ENCODE measurements around the gene STX18.
"Not testable (repeated sequence)": the region's sequence is repeated elsewhere in the genome, so short reads cannot be mapped to it uniquely, and the experiment has no call there.

STX18 gene

GRCh38 chr4:4436244-4436823 lies 105.5 kb downstream of the STX18 start:
- FAIRE-seq: no peak

- no peak for FAIRE-seq
These were observed 107.9 kb downstream of the STX18 start for GRCh38 chr4:4433941-4434340.

DNA sequence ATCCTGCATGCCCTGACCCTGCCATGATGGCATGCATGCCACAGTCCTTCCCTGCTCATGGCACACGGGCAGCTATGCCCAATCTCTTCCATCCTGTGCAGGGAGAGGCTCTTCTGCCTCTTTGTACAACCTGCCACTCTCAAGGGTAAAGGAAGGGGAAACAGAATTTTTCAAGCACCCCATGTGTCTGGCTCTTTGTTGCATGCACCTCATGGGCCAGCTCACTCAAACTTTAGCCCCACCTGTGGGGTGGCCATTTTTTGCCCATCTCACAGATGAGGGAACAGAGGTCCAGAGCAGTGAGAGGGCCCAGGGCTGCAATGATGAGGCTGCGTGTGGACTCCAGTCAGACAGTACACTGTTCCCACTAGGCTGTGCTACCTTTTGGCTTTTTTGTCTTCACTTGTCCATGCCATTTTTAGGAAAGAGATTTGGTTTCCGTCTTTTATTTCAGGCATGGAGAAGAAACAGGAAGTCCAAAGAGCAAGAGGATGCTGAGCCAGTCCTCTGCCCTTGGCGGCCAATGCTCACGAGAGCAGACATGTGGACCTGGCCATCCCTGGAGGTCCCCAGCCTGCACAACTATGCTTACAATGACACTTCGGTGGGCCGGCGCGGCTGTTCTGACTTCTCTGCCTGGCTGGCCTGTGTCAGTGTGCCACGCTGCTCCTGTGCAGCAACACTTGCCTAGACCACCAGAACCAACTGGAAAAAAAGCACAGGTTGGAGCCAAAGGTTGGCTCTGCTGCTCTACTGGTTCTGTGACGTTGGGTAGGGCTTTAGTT lies 109.3 kb downstream of the STX18 start:
- no peak for FAIRE-seq

DNA sequence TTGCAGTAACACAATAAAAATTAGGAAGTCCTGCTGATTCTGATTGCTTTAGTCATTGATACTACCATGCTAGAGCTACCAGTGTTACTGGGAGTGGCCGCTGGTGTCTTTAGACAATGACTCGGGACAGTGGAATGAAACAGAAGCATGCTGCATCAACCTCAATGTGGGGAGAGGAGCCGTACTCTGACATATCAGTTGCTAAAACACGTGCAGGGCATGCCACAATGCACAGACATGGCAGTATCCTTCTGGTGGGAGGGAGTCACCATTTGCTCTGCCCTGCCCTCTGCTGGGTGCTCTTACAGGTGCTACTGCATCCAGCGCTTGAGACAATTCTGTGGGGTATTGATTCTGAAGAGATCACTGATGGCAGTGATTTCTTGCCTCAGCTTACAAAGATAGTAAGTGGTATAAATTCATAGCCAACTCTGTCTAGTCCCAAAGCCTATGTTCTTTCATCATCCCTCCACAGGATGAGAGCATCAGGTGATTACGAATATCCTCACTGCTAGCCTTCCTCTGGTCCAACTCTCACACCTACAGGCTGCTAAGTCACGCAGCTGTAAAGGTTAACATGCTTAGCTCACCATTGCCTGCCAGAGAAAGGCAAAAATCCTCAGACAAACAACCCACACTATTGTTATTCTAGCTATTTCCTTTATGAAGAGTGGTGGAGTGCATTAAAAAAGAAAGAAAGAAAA lies 111.2 kb downstream of the STX18 start:
- FAIRE-seq: no peak

DNA sequence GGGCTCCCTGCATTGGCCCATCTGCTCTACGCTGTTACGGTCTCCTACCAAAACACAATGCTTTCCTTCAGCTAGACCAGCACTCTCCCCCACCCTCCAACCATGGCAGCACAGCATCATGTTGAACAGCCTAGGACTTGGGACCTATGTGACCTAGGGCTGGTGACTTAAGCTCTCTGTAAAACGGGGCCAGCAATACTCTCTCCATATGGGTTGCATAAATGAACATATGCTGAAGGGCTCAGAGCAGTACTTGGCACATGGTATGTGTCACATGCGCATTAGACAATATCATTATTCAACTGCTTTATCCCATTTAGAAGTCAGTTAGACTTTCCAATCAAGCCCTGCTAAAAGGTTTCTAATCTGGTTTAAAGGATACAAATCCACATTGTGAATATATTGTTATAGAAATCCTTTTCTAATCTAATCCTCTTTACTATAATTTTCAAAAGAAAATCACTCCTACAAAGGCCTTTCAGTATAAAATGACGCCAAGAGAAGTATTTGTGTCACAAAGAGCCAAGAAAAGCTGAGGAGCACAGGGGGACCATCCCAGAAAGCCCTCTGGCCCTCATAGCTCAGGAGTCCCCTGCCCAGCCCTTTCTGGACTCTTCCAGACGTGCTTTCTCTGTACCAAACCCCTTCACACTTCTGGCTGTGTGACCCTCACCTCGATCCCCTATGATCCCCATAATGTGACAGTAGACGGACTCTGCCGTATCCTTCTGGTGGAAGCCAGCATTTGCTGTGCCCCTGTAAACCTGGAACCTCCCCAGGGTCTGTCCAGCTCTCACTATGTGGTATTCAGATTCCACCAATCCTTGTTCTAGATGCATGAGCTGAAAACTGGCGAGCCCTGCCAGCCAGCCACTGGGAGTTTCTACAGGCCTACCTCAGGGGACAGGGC lies 112.6 kb downstream of the STX18 start:
- no peak for FAIRE-seq

DNA sequence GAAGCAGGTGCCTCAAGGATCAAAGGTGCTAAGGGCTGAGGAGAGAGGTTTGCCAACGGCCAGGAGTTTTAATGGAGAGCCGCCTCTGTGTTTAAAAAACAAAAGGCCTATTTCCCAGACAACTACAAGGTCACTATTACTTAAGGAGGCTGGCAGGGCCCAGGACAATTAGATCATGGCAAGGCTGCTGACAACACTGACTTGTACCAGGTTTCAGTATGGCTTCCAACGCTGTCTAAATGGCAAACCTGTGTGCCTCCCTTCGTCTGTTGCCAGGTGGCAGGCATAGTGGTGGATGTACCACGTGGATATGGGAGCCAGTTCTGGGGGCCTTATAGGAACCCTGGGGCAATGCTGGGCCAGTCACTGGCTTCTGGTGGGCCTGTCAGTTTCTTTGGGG lies 114.0 kb downstream of the STX18 start:
- FAIRE-seq: no peak

GRCh38 chr4:4427121-4427870 lies 114.6 kb downstream of the STX18 start:
- no peak for FAIRE-seq

DNA sequence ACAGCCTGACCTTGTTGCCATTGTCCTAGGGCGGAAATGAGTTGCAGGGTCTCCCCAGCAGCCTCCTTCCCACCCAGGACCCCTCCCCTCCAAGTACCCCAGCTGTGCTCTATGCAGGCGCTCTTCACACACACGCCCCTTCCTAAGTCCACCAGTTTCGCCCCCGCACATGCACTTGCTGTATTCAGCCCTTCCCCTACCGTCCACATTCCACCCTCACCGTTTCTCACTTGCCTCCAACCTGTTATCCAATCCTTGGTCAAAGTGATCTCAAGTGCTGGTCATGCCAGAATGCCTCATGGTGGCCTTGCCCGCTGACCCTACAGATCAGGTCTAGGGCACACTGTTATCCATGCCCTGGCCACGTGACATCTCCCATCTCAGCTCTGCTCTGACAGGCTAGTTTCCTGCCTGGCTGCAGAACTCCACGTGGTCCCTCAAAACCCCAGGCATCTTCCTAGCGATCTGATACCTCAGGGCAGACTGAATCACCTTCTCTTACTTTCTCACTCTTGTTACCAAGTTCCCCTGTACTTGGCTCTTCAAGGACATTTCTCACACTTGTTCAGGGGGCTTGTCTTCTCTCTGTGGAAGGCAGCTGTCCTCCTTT lies 115.2 kb downstream of the STX18 start:
- no peak for FAIRE-seq

DNA sequence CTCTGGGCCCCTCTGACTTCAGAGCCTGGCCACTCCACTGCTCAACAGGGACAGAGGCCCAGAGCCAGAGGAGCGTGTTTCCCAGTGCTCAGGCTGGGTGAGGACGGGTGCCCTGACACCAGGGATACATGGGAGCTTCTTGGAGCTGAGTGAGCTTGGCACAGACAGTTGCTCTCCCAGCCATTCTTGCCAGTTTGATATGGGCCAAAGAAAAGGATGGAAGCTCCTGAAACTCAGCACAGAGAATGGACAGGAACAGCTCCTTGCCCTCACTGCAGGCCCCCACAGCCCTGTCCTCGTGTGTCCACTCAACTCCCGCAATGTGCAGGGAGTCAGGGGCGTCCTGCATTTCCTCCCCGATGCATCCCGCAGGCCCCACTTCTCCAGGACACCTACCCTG lies 116.2 kb downstream of the STX18 start:
- no peak for FAIRE-seq

DNA sequence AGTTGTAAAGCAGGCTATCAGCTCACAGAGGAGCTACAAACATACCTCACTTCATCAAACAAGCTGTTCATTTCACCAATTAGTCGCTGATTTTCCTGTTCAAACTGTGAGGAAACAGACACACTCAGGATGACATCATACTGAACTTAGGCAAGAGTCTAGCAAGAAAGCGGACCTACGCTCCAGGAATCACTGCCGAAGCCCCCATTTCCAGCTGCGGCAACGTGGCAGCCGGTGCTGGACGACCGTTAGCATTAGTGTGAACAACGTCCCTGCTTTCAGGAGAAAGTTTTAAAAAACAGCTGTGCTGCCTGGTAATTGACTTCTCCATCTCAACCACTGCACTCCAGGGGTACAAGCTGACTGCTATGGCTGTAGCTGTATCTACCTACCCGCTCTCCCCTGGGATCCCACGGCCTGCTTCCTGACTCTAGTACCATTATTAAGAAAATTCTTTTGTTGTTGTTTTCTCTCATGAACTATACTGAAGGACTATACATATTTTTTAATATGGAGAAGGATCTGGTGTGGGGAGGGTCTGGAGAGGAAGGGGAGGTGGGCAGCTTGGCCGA lies 116.6 kb downstream of the STX18 start:
- no peak for FAIRE-seq

- FAIRE-seq: no peak
These were observed 117.2 kb downstream of the STX18 start for GRCh38 chr4:4424499-4425115.

DNA sequence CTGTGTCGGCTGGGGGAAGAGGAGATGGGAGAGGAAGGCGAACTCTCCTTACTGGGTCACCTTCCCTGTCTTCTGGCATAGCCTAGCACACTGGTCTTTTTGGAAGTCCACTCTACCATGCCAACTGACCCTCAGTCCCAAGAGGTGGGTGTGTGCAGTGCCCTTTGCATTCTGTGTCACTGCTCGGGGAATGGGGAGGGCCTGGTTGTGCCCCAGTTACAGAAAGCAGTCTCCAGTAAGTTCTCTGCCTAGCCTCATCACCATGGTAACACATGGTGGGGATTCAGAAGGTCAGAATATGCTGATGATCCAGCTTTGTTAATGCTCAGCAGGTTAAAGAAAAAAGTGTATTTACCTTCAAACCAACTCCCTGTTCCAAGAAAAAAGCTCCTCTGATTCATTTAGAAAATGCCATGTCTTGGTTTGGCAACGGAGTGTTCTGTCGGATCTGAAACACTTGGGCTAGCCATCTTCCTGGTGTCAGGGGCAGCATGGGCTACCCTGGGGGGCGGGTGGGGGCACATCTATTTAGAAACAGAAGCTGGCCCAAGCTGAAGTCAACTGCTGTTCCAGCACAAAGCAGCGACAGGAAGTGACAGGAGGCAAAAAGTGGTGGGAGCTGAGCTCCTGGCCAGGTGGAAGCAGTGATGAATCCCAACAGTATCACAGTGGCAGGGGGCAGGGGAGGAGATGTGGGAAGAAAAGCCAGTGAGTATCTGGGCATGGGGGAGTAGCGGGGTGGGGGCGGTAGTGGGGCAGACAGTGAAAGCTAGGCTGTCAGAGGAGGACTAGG lies 117.9 kb downstream of the STX18 start:
- no peak for FAIRE-seq

- FAIRE-seq: no peak
These were observed 118.9 kb downstream of the STX18 start for GRCh38 chr4:4422856-4423499.

DNA sequence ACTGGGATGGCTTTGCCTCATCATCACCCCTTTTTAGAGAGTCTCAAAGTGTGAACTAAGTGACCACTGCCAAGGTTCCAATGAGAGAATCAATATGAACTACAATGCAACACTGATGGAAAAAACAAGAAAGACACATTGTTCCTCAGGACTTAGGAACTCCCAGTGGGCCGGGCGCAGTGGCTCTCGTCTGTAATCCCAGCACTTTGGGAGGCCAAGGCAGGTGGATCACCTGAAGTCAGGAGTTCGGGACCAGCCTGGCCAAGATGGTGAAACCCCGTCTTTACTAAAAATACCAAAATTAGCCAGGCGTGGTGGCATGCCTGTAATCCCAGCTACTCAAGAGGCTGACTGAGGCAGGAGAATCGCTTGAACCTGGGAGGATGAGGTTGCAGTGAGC lies 119.7 kb downstream of the STX18 start:
- not testable (repeated sequence) for FAIRE-seq

DNA sequence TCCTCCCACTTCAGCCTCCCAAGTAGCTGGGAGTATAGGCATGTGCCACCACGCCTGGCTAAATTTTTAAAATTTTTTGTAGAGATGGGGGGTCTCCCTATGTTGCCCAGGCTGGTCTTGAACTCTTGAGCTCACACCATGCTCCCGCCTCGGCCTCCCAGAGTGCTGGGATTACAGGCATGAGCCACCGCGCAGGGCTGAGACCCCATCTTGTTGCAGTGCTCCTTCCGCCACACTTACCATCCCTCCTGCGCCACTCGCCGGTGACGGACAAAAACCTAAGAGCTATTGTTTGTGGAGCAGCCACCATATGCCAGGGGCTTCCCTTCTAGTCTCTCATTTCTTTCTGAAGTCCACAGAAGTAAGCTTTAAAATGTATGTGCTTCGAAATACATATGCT lies 120.5 kb downstream of the STX18 start:
- no peak for FAIRE-seq

- no peak for FAIRE-seq
These were observed 121.4 kb downstream of the STX18 start for GRCh38 chr4:4420421-4420820.

- no peak for FAIRE-seq
These were observed 122.0 kb downstream of the STX18 start for GRCh38 chr4:4419896-4420295.

GRCh38 chr4:4418676-4419390 lies 123.0 kb downstream of the STX18 start:
- FAIRE-seq: no peak

DNA sequence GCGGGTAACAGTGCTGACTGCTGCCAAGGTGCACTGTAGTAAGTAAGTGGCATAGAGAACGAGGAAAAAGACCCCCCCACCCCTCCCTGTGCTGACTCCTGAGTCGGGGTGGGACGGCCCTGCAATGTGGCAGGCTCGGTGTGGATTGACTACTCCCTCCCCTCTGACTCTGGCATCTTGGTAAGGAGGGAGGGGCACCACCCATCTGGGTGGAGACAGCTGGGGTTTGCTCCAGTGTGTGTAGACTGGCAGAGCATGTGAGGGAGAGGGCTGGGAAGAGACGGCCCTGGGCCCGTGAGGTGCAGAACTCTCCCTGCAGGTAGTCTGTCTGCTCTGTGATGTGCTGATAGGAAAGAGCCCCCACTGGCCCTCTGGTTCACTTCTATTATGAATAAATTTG lies 124.0 kb downstream of the STX18 start:
- no peak for FAIRE-seq

Measured in colon (tissue), 2 donors.